Naive thymus-derived CD4-positive, alpha-beta T cell (primary cell): ENCODE results near the gene QPCTL. TPM values are rescaled to one million over a fixed set of nuclear protein-coding genes. Genes with fewer than 3 reads are reported as not detected.
"Not testable (repeated sequence)": the region's sequence is repeated elsewhere in the genome, so short reads cannot be mapped to it uniquely, and the experiment has no call there.

Source experiments
- ATAC-seq: fragments of 150-1000 bp; cut with Tn5 transposase; 2 replicates; pipeline ENCODE4 v1.10.0; 2021; ENCODE audit warnings: mild to moderate bottlenecking, moderate library complexity
- CTCF ChIA-PET: fragments of 350-600 bp; sonication (Branson Sonifier 250); formaldehyde crosslinking; loops from one replicate; lab custom pipeline; 2021; ENCODE audit warnings: antibody characterized with exemption; lab: Charles Lee
- POLR2A ChIA-PET: fragments of 350-600 bp; sonication (Branson Sonifier 250); formaldehyde crosslinking; loops from one replicate; lab custom pipeline; 2021; ENCODE audit warnings: antibody characterized with exemption, inconsistent platforms; lab: Charles Lee
- DNase-seq, 9 donors: peaks; one replicate each; pipeline versions ENCODE4 v3.0.0 to v3.0.0-alpha.2; 2020 to 2022; ENCODE audit warnings: mixed read lengths in 1 of 9
- H3K27ac ChIP-seq: one replicate; pipeline ENCODE4 v1.7.0; 2013; ENCODE audit warnings: mild to moderate bottlenecking, low read depth, low read length, moderate library complexity
- H3K27me3 ChIP-seq, 2 donors: one replicate each; pipeline ENCODE4 v1.7.0; 2013; ENCODE audit warnings: low read length in 2 of 2, mild to moderate bottlenecking in 2 of 2, moderate library complexity in 2 of 2; ENCODE audit not compliant: control insufficient read depth in 2 of 2, insufficient read depth in 2 of 2
- H3K36me3 ChIP-seq, 3 experiments: 1 replicate in 2 of 3; 2 replicates in 1 of 3; pipeline ENCODE4 v1.7.0; 2013; ENCODE audit warnings: low read length in 3 of 3, mild to moderate bottlenecking in 3 of 3, moderate library complexity in 1 of 3; ENCODE audit not compliant: insufficient read depth in 3 of 3, control insufficient read depth in 2 of 3
- H3K4me1 ChIP-seq, 2 donors: one replicate each; pipeline ENCODE4 v1.7.0; 2013; ENCODE audit warnings: low read length in 2 of 2, mild to moderate bottlenecking in 2 of 2, moderate library complexity in 1 of 2; ENCODE audit not compliant: control insufficient read depth in 2 of 2, insufficient read depth in 2 of 2
- H3K4me3 ChIP-seq: 2 replicates; pipeline ENCODE4 v1.7.0; 2013; ENCODE audit warnings: mild to moderate bottlenecking, low read length
- H3K9me3 ChIP-seq, 3 experiments: 1 replicate in 2 of 3; 2 replicates in 1 of 3; pipeline ENCODE4 v1.7.0; 2013; ENCODE audit warnings: low read length in 3 of 3; ENCODE audit not compliant: control insufficient read depth in 2 of 3
- H3K27ac Mint-ChIP-seq, 9 donors: one replicate each; pipeline ENCODE4 v1.8.0; 2020 to 2022; ENCODE audit warnings: mixed read lengths in 9 of 9, mild to moderate bottlenecking in 8 of 9, moderate library complexity in 5 of 9, inconsistent platforms in 2 of 9
- H3K27me3 Mint-ChIP-seq, 5 donors: one replicate each; pipeline ENCODE4 v1.8.0; 2021 to 2022; ENCODE audit warnings: mixed read lengths in 5 of 5, mild to moderate bottlenecking in 1 of 5
- H3K36me3 Mint-ChIP-seq, 5 donors: one replicate each; pipeline ENCODE4 v1.8.0; 2020 to 2022; ENCODE audit warnings: mixed read lengths in 5 of 5, mild to moderate bottlenecking in 3 of 5, inconsistent platforms in 1 of 5
- H3K4me1 Mint-ChIP-seq, 7 donors: one replicate each; pipeline ENCODE4 v1.8.0; 2020 to 2022; ENCODE audit warnings: mixed read lengths in 7 of 7, mild to moderate bottlenecking in 3 of 7, inconsistent platforms in 1 of 7
- H3K4me3 Mint-ChIP-seq, 10 donors: one replicate each; pipeline ENCODE4 v1.8.0; 2020 to 2022; ENCODE audit warnings: mild to moderate bottlenecking in 10 of 10, mixed read lengths in 10 of 10, moderate library complexity in 6 of 10, inconsistent platforms in 2 of 10
- H3K9me3 Mint-ChIP-seq, 11 donors: one replicate each; pipeline ENCODE4 v1.8.0; 2020 to 2022; ENCODE audit warnings: mixed read lengths in 11 of 11, mild to moderate bottlenecking in 4 of 11, inconsistent platforms in 1 of 11, moderate library complexity in 1 of 11
- intact Hi-C, 2 donors: fragments of 100-400 bp; cut with micrococcal nuclease; formaldehyde crosslinking; loops; one replicate each; pipeline ENCODE4 v1.15.1; 2023
- microRNA-seq: library from miRNA; unstranded; fragments of <30 nt; microRNA quantifications from one replicate; pipeline ENCODE4 v1.2.0, GENCODE V29; 2022; ENCODE audit warnings: borderline microRNAs expressed
- polyA plus RNA-seq, 2 donors: library from polyadenylated mRNA; unstranded; fragments of 300-500 nt; fragmentation: Illumina TruSeq; gene quantifications; one replicate each; pipeline ENCODE4 v1.2.3, GENCODE V29; 2021
- total RNA-seq, 6 experiments: library from RNA in 5 of 6; stranded (reverse) in 5 of 6; gene quantifications; 1 replicate in 5 of 6; 2 replicates in 1 of 6; pipeline ENCODE4 v1.2.3 and lab custom pipeline; 2021 to 2026

QPCTL gene
- total and polyA plus RNA-seq, 7 experiments from 2014 or later, result 1.2 to 8.9 (median 7.0) TPM

DNA sequence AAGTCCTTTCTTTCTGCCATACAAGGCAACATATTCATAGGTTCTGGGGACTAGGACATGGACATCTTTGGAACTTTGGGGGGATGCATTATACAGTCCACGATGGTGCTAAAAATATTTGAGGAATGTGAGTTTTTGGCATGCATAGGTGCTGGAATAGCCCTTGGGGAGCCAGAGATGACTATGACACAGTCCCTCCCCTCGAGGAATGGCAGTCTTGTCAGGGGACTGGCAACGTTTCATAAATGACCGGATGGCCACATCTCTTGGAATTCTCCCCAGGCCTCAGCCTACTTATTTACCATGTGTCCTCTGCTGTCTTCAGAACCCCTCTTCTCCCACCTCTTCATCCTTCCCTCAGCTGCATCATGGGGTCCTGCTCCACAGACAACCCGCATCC lies 54.4 kb downstream of the QPCTL start:
- H3K9me3 Mint-ChIP-seq, result no peaks in the 10 kb centered on the region
- intact Hi-C loops, result no loop called here
- H3K27me3 Mint-ChIP-seq, result peaks cover 5 to 22% (median 11%) of the 10 kb centered on the region in 5 donors
- H3K4me1 ChIP-seq, result no peaks in the 10 kb centered on the region
- no peak overlapping the region for H3K27ac ChIP-seq
- DNase-seq (no peak), ATAC-seq (no peak)
- H3K27ac Mint-ChIP-seq, result no peak overlapping the region
- H3K4me3 ChIP-seq, result no peak overlapping the region
- H3K27me3 ChIP-seq, result no peaks in the 10 kb centered on the region
- H3K9me3 ChIP-seq, result no peaks in the 10 kb centered on the region
- POLR2A ChIA-PET, result no interaction called here
- H3K36me3 Mint-ChIP-seq, result no peaks in the 10 kb centered on the region
- CTCF ChIA-PET, result no interaction called here
- H3K4me1 Mint-ChIP-seq, result no peaks in the 10 kb centered on the region
- H3K36me3 ChIP-seq, result no peaks in the 10 kb centered on the region
- H3K4me3 Mint-ChIP-seq, result no peak overlapping the region

DNA sequence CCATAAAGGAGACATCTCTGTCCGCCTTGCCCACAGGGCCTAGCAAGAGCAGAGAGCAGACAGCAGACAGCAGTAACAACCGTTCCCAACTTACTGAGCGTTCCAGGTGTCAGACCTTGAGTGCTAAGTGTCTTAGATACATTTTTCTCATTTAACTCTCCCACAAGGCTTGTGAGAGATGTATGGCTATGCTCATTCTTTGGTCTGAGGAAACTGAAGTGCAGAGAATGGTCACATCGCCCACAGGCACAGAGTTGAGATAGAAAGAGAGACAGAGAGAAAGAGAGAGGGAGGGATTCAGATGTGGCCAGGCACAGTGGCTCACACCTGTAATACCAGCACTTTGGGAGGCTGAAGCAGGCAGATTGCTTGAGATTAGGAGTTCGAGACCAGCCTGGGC lies 55.0 kb downstream of the QPCTL start:
- Mint-ChIP-seq H3K27me3 (peaks cover 5 to 18% (median 11%) of the 10 kb centered on the region in 5 donors), H3K36me3 (no peaks in the 10 kb centered on the region), H3K27ac (no peak overlapping the region), H3K9me3 (no peaks in the 10 kb centered on the region), H3K4me1 (no peaks in the 10 kb centered on the region), H3K4me3 (no peak overlapping the region)
- ChIA-PET POLR2A (no interaction called here), CTCF (interaction anchor here (0.7 kb wide), 1 partner anchor 334 kb away, joined by 4 read pairs; no protein-coding TSS in a partner anchor)
- DNase-seq, result no peak
- intact Hi-C loops, result no loop called here
- H3K9me3 ChIP-seq, result no peaks in the 10 kb centered on the region
- no peaks in the 10 kb centered on the region for H3K36me3 ChIP-seq
- no peak overlapping the region for H3K27ac ChIP-seq
- ATAC-seq, result no peak
- H3K4me1 ChIP-seq, result no peaks in the 10 kb centered on the region
- H3K27me3 ChIP-seq, result no peaks in the 10 kb centered on the region
- no peak overlapping the region for H3K4me3 ChIP-seq

GRCh38 chr19:45751483-45751882 lies 59.0 kb downstream of the QPCTL start:
- H3K4me3 Mint-ChIP-seq, H3K36me3 ChIP-seq, H3K27me3 ChIP-seq, POLR2A ChIA-PET, DNase-seq, intact Hi-C loops, H3K4me3 ChIP-seq, CTCF ChIA-PET, H3K27me3 Mint-ChIP-seq, H3K9me3 ChIP-seq, H3K27ac ChIP-seq, ATAC-seq, H3K27ac Mint-ChIP-seq, H3K4me1 Mint-ChIP-seq, H3K9me3 Mint-ChIP-seq, H3K4me1 ChIP-seq, H3K36me3 Mint-ChIP-seq: not testable (repeated sequence)

DNA sequence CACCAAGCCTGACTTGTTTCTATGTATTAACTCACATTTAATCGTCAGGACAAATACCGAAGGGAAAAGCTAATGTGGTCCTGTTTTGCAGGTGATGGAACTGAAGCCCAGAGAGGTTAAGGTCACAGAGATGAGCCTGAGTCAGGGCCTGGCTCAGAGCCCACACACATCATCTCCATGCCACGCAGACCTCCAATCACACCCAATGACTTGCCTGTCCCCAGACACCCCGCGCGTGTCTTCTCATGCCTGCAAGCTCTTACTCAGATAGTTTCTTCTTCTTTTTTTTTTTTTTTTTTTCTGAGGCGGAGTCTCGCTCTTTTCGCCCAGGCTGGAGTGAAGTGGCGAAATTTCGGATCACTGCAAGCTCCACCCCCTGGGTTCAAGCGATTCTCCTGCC lies 60.2 kb downstream of the QPCTL start:
- no peaks in the 10 kb centered on the region for H3K4me1 Mint-ChIP-seq
- DNase-seq, result no peak
- no peak overlapping the region for H3K4me3 Mint-ChIP-seq
- Histone ChIP-seq H3K27ac (no peak overlapping the region), H3K27me3 (no peaks in the 10 kb centered on the region), H3K9me3 (no peaks in the 10 kb centered on the region), H3K4me3 (no peak overlapping the region), H3K4me1 (no peaks in the 10 kb centered on the region), H3K36me3 (no peaks in the 10 kb centered on the region)
- H3K9me3 Mint-ChIP-seq, result no peaks in the 10 kb centered on the region
- H3K27ac Mint-ChIP-seq, result no peak overlapping the region
- no peaks in the 10 kb centered on the region for H3K36me3 Mint-ChIP-seq
- intact Hi-C loops, result no loop called here
- H3K27me3 Mint-ChIP-seq, result peaks cover 0 to 5% (median 0%) of the 10 kb centered on the region in 5 donors
- CTCF ChIA-PET, result no interaction called here
- POLR2A ChIA-PET, result no interaction called here
- no peak for ATAC-seq

- Histone ChIP-seq H3K27me3 (no peaks in the 10 kb centered on the region), H3K4me1 (no peaks in the 10 kb centered on the region), H3K4me3 (no peak overlapping the region), H3K27ac (no peak overlapping the region), H3K36me3 (no peaks in the 10 kb centered on the region), H3K9me3 (no peaks in the 10 kb centered on the region)
- ATAC-seq, result no peak
- Mint-ChIP-seq H3K9me3 (no peaks in the 10 kb centered on the region), H3K27me3 (peaks cover 0 to 4% (median 0%) of the 10 kb centered on the region in 5 donors), H3K36me3 (no peaks in the 10 kb centered on the region), H3K4me3 (no peak overlapping the region), H3K27ac (no peak overlapping the region), H3K4me1 (no peaks in the 10 kb centered on the region)
- ChIA-PET POLR2A (no interaction called here), CTCF (no interaction called here)
- DNase-seq, result no peak
- intact Hi-C loops, result no loop called here
Measured at GRCh38 chr19:45753548-45753947, 61.1 kb downstream of the QPCTL start.

Small RNAs within 50 kb of the gene (microRNA-seq; reads per million reads assigned to microRNA genes)
- gene MIR642A, result not detected
- not detected for gene MIR642B

Other genes starting within 250 kb of the QPCTL start
- 1,000 to 10,000 TPM in 1 of 5 experiments, 100 to 1,000 TPM in 1, 10 to 100 TPM in 2, 1 to 10 TPM in 1; 2.1 to 1,925 (median 22.8) TPM for gene FOSB, start 224.7 kb upstream of the QPCTL start, total RNA-seq
- 1 to 10 TPM; 3.0 to 5.3 TPM for gene FOSB, start 224.7 kb upstream of the QPCTL start, polyA plus RNA-seq
- gene RTN2, start 195.6 kb upstream of the QPCTL start, total RNA-seq, result 1 to 10 TPM in 4 of 5 experiments, under 1 TPM in 1; 0.86 to 3.1 (median 2.4) TPM
- gene RTN2, start 195.6 kb upstream of the QPCTL start, polyA plus RNA-seq, result under 1 TPM; 0.30 to 0.37 TPM
- gene PPM1N, start 194.2 kb upstream of the QPCTL start, total RNA-seq, result 1 to 10 TPM; 1.3 to 8.5 (median 7.8) TPM
- 1 to 10 TPM; 2.8 to 4.0 TPM for gene PPM1N, start 194.2 kb upstream of the QPCTL start, polyA plus RNA-seq
- 100 to 1,000 TPM in 2 of 5 experiments, 10 to 100 TPM in 3; 71.3 to 206 (median 82.6) TPM for gene VASP, start 185.2 kb upstream of the QPCTL start, total RNA-seq
- gene VASP, start 185.2 kb upstream of the QPCTL start, polyA plus RNA-seq, result 10 to 100 TPM; 27.0 to 39.7 TPM
- 10 to 100 TPM in 1 of 5 experiments, 1 to 10 TPM in 4; 7.8 to 14.3 (median 9.0) TPM for gene OPA3, start 107.9 kb upstream of the QPCTL start, total RNA-seq
- gene OPA3, start 107.9 kb upstream of the QPCTL start, polyA plus RNA-seq, result 10 to 100 TPM in 1 of 2 donors, 1 to 10 TPM in 1; 9.2 to 26.1 TPM
- gene GPR4, start 90.5 kb upstream of the QPCTL start, total RNA-seq, result not detected
- gene GPR4, start 90.5 kb upstream of the QPCTL start, polyA plus RNA-seq, result not detected
- gene EML2, start 53.3 kb upstream of the QPCTL start, total RNA-seq, result 100 to 1,000 TPM in 1 of 5 experiments, 10 to 100 TPM in 4; 57.4 to 128 (median 58.6) TPM
- gene EML2, start 53.3 kb upstream of the QPCTL start, polyA plus RNA-seq, result 10 to 100 TPM; 11.3 to 17.5 TPM
- 1 to 10 TPM; 4.6 to 7.4 (median 6.0) TPM for gene GIPR, start 24.4 kb upstream of the QPCTL start, total RNA-seq
- gene GIPR, start 24.4 kb upstream of the QPCTL start, polyA plus RNA-seq, result under 1 TPM in 1 of 2 donors, not detected in 1; 0.15 TPM
- 100 to 1,000 TPM; 301 to 537 (median 405) TPM for gene SNRPD2, start 713 bp upstream of the QPCTL start, total RNA-seq
- 1,000 to 10,000 TPM; 1,209 to 1,262 TPM for gene SNRPD2, start 713 bp upstream of the QPCTL start, polyA plus RNA-seq
- gene FBXO46, start 38.2 kb downstream of the QPCTL start, total RNA-seq, result 10 to 100 TPM; 21.2 to 52.9 (median 36.6) TPM
- 10 to 100 TPM; 11.1 to 17.5 TPM for gene FBXO46, start 38.2 kb downstream of the QPCTL start, polyA plus RNA-seq
- gene MEIOSIN, start 40.8 kb downstream of the QPCTL start, total RNA-seq, result not detected
- not detected for gene MEIOSIN, start 40.8 kb downstream of the QPCTL start, polyA plus RNA-seq
- 1 to 10 TPM in 4 of 5 experiments, under 1 TPM in 1; 0.92 to 2.3 (median 1.1) TPM for gene SIX5, start 76.6 kb downstream of the QPCTL start, total RNA-seq
- gene SIX5, start 76.6 kb downstream of the QPCTL start, polyA plus RNA-seq, result under 1 TPM; 0.15 to 0.17 TPM
- gene DMPK, start 89.8 kb downstream of the QPCTL start, total RNA-seq, result 10 to 100 TPM; 15.0 to 33.9 (median 25.2) TPM
- 1 to 10 TPM in 1 of 2 donors, under 1 TPM in 1; 0.20 to 1.8 TPM for gene DMPK, start 89.8 kb downstream of the QPCTL start, polyA plus RNA-seq
- gene DMWD, start 100.2 kb downstream of the QPCTL start, total RNA-seq, result 10 to 100 TPM; 18.7 to 43.2 (median 35.4) TPM
- 1 to 10 TPM; 3.7 to 7.2 TPM for gene DMWD, start 100.2 kb downstream of the QPCTL start, polyA plus RNA-seq
- under 1 TPM; 0.20 to 0.78 (median 0.56) TPM for gene RSPH6A, start 122.6 kb downstream of the QPCTL start, total RNA-seq
- gene RSPH6A, start 122.6 kb downstream of the QPCTL start, polyA plus RNA-seq, result not detected
- gene SYMPK, start 170.5 kb downstream of the QPCTL start, total RNA-seq, result 100 to 1,000 TPM in 1 of 5 experiments, 10 to 100 TPM in 4; 81.3 to 110 (median 96.4) TPM
- gene SYMPK, start 170.5 kb downstream of the QPCTL start, polyA plus RNA-seq, result 10 to 100 TPM in 1 of 2 donors, 1 to 10 TPM in 1; 9.9 to 22.7 TPM
- not detected for gene FOXA3, start 171.7 kb downstream of the QPCTL start, total RNA-seq
- gene FOXA3, start 171.7 kb downstream of the QPCTL start, polyA plus RNA-seq, result not detected
- gene IRF2BP1, start 193.5 kb downstream of the QPCTL start, total RNA-seq, result 10 to 100 TPM; 16.4 to 38.7 (median 26.5) TPM
- gene IRF2BP1, start 193.5 kb downstream of the QPCTL start, polyA plus RNA-seq, result 10 to 100 TPM in 1 of 2 donors, 1 to 10 TPM in 1; 6.2 to 11.6 TPM
- 10 to 100 TPM in 3 of 5 experiments, 1 to 10 TPM in 2; 7.0 to 14.5 (median 11.2) TPM for gene MYPOP, start 209.9 kb downstream of the QPCTL start, total RNA-seq
- under 1 TPM; 0.15 to 0.40 TPM for gene MYPOP, start 209.9 kb downstream of the QPCTL start, polyA plus RNA-seq
- not detected for gene NANOS2, start 222.1 kb downstream of the QPCTL start, total RNA-seq
- not detected for gene NANOS2, start 222.1 kb downstream of the QPCTL start, polyA plus RNA-seq